HCT116 (cell line): Measurements from ENCODE around the gene SYCE3.
A peak's percentile ranks its signal among the peaks of the same experiment; 100 is the strongest.

Experiments used
- EGR1 ChIP-seq: IDR thresholded peaks from 2 replicates; pipeline ENCODE4 v1.6.1; 2012; ENCODE audit warnings: low read depth
- EZH2 ChIP-seq: fragments of 200-600 bp; sonication (generic); IDR thresholded peaks from 2 replicates; pipeline ENCODE4 v1.6.1; 2017; ENCODE audit warnings: antibody characterized with exemption, mixed run types
- POLR2A ChIP-seq: IDR thresholded peaks from 2 replicates; pipeline ENCODE4 v1.7.0; 2011; ENCODE audit warnings: borderline replicate concordance; ENCODE audit not compliant: insufficient read depth, insufficient read length; ENCODE audit errors: extremely low read depth
- RAD21 ChIP-seq: IDR thresholded peaks from 2 replicates; pipeline ENCODE4 v1.6.1; 2012; ENCODE audit warnings: low read depth, mild to moderate bottlenecking
- TCF7L2 ChIP-seq: IDR thresholded peaks from 2 replicates; pipeline ENCODE4 v1.7.0; 2011; ENCODE audit warnings: borderline replicate concordance, inconsistent platforms; ENCODE audit not compliant: insufficient read depth, insufficient read length; ENCODE audit errors: extremely low read depth
- YY1 ChIP-seq: IDR thresholded peaks from 2 replicates; pipeline ENCODE4 v1.6.1; 2011; ENCODE audit warnings: low read length, low read depth, moderate library complexity, mild to moderate bottlenecking; ENCODE audit not compliant: insufficient replicate concordance; ENCODE audit errors: extremely low read depth
- ZFX ChIP-seq: fragments of 450-650 bp; IDR thresholded peaks from 2 replicates; pipeline ENCODE4 v1.6.1; 2017
- ZNF274 ChIP-seq: fragments of 200-500 bp; sonication (Bioruptor generic); IDR thresholded peaks from 2 replicates; pipeline ENCODE4 v1.6.1; 2014; ENCODE audit warnings: mild to moderate bottlenecking, low read depth, low read length, inconsistent platforms
- TF ChIP-seq, protein P1 (sequence below), 3 experiments: fragments of 200-600 bp in 1 of 3; sonication (generic) in 1 of 3; IDR thresholded peaks in 2 of 3; conservative IDR thresholded peaks in 1 of 3; 2 replicates each; pipeline ENCODE4 v1.5.1; 2012 to 2017; ENCODE audit warnings: low read depth in 2 of 3, low read length in 2 of 3, antibody characterized with exemption in 1 of 3, borderline replicate concordance in 1 of 3, control low read depth in 1 of 3, mild to moderate bottlenecking in 1 of 3, mixed read lengths in 1 of 3, mixed run types in 1 of 3, moderate library complexity in 1 of 3; ENCODE audit not compliant: insufficient read depth in 1 of 3
- TF ChIP-seq, protein P2 (sequence below): IDR thresholded peaks from 2 replicates; pipeline ENCODE4 v1.6.1; 2012

DNA sequence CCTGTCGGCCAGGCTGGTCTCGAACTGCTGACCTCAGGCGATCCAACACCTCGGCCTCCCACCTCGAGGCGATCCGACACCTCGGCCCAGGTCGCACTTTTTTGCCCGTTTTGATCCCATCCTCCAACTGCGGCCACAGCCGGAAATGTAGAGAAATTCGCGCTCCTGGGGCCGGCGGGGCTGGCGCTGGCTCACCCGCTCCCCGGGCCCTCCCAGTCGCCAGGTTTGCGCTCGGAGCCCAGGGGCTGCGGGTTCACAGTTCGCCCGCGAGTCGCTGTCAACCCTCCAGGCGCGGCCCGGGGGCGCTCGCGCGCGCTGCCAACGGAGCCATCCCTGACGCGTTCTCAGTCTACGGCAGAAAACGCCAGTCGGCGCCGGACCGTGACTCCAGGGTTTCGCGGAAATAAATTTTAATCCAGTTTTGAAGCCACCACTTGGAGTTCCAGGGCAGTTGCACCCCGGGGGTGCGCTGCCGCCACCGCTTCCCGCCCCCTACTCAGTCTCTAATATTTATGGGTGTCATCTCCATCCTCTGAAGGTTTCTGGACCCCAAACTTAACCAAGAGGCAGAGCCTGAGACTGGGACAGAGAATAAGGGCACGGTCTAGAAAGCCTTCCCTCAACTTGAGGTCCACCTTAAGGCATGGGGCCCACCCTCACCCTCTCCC lies 18.5 kb downstream of the SYCE3 start:
- TF ChIP-seq, protein P1, sequence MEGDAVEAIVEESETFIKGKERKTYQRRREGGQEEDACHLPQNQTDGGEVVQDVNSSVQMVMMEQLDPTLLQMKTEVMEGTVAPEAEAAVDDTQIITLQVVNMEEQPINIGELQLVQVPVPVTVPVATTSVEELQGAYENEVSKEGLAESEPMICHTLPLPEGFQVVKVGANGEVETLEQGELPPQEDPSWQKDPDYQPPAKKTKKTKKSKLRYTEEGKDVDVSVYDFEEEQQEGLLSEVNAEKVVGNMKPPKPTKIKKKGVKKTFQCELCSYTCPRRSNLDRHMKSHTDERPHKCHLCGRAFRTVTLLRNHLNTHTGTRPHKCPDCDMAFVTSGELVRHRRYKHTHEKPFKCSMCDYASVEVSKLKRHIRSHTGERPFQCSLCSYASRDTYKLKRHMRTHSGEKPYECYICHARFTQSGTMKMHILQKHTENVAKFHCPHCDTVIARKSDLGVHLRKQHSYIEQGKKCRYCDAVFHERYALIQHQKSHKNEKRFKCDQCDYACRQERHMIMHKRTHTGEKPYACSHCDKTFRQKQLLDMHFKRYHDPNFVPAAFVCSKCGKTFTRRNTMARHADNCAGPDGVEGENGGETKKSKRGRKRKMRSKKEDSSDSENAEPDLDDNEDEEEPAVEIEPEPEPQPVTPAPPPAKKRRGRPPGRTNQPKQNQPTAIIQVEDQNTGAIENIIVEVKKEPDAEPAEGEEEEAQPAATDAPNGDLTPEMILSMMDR (IDR thresholded peaks at IDR 0.05 in 2 of 3, conservative IDR thresholded peaks at IDR 0.05 in 1 of 3; ENCODE audit: borderline replicate concordance in 1 of 3, insufficient read depth in 1 of 3, low read depth in 2 of 3, low read length in 2 of 3): peak; percentile 59 to 68 (median 60); a peak in 5 of 6 replicates
- TF ChIP-seq POLR2A (no peak), YY1 (peak; percentile 9), RAD21 (no peak; the same call in 1 of the 2 replicates), TCF7L2 (no peak), ZFX (no peak; the same call in 1 of the 2 replicates), EGR1 (no peak), ZNF274 (no peak), EZH2 (no peak)
- TF ChIP-seq, protein P2, sequence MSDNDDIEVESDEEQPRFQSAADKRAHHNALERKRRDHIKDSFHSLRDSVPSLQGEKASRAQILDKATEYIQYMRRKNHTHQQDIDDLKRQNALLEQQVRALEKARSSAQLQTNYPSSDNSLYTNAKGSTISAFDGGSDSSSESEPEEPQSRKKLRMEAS: 0 out of 2 replicates have a peak, but pooled peaks have one; percentile 35
